Keratinocyte (primary cell): ENCODE data around the gene ATP11A. TPM values are rescaled to one million over a fixed set of nuclear protein-coding genes. Genes with fewer than 3 reads are reported as not detected.
A peak's percentile ranks its signal among the peaks of the same experiment; 100 is the strongest.
"Not testable (repeated sequence)": the region's sequence is repeated elsewhere in the genome, so short reads cannot be mapped to it uniquely, and the experiment has no call there.

ENCODE experiments used
- DNase-seq: peaks from one replicate; pipeline ENCODE4 v3.0.0-alpha.2; 2011; ENCODE audit warnings: low read depth, missing footprints, low spot score
- FAIRE-seq: peaks from 2 replicates; lab custom pipeline; 2011; peaks lifted over from hg19 to GRCh38; lab: Jason Lieb, UNC
- H2AFZ ChIP-seq: 2 replicates; pipeline ENCODE4 v1.6.0; 2012; ENCODE audit warnings: low read length, control low read depth, inconsistent platforms; ENCODE audit not compliant: control insufficient read depth
- H3K27ac ChIP-seq: 2 replicates; pipeline ENCODE4 v1.5.1; 2011; ENCODE audit warnings: low read length; ENCODE audit not compliant: control insufficient read depth, insufficient read depth
- H3K27me3 ChIP-seq: 3 replicates; pipeline ENCODE4 v1.6.0; 2011; ENCODE audit warnings: low read length; ENCODE audit not compliant: control insufficient read depth, insufficient read depth; ENCODE audit errors: extremely low read depth
- H3K36me3 ChIP-seq, 2 experiments: 2 replicates in 1 of 2; 3 replicates in 1 of 2; pipeline ENCODE4 v1.5.1; 2011; ENCODE audit warnings: low read length in 2 of 2, mild to moderate bottlenecking in 1 of 2; ENCODE audit not compliant: control insufficient read depth in 2 of 2, insufficient read depth in 2 of 2; ENCODE audit errors: extremely low read depth in 1 of 2
- H3K4me1 ChIP-seq: 3 replicates; pipeline ENCODE4 v1.5.1; 2011; ENCODE audit warnings: low read length; ENCODE audit not compliant: control insufficient read depth, insufficient read depth; ENCODE audit errors: extremely low read depth
- H3K4me2 ChIP-seq: 3 replicates; pipeline ENCODE4 v1.6.0; 2011; ENCODE audit warnings: low read depth, low read length; ENCODE audit not compliant: control insufficient read depth, insufficient read depth; ENCODE audit errors: extremely low read depth
- H3K4me3 ChIP-seq, 3 experiments: fragments of 200-600 bp in 1 of 3; sonication (generic) in 1 of 3; 2 replicates in 2 of 3; 3 replicates in 1 of 3; pipeline ENCODE4 v1.5.1; 2011 to 2016; ENCODE audit warnings: low read length in 3 of 3, mild to moderate bottlenecking in 3 of 3, control low read depth in 2 of 3, inconsistent platforms in 1 of 3, low read depth in 1 of 3, mixed read lengths in 1 of 3, mixed run types in 1 of 3, moderate library complexity in 1 of 3; ENCODE audit not compliant: control insufficient read depth in 2 of 3, insufficient read depth in 2 of 3; ENCODE audit errors: extremely low read depth in 1 of 3
- H3K79me2 ChIP-seq: 2 replicates; pipeline ENCODE4 v1.6.0; 2012; ENCODE audit warnings: low read length; ENCODE audit not compliant: control insufficient read depth, insufficient read depth
- H3K9ac ChIP-seq: 3 replicates; pipeline ENCODE4 v1.6.0; 2011; ENCODE audit warnings: low read length; ENCODE audit not compliant: control insufficient read depth, insufficient read depth; ENCODE audit errors: extremely low read depth
- H3K9me1 ChIP-seq: 3 replicates; pipeline ENCODE4 v1.6.0; 2011; ENCODE audit warnings: low read length; ENCODE audit not compliant: control insufficient read depth, insufficient read depth; ENCODE audit errors: extremely low read depth
- H3K9me3 ChIP-seq: 2 replicates; pipeline ENCODE4 v1.5.1; 2012; ENCODE audit warnings: low read depth, low read length; ENCODE audit not compliant: control insufficient read depth
- H4K20me1 ChIP-seq: 3 replicates; pipeline ENCODE4 v1.6.0; 2011; ENCODE audit warnings: low read length; ENCODE audit not compliant: control insufficient read depth, insufficient read depth; ENCODE audit errors: extremely low read depth
- EZH2 ChIP-seq: IDR thresholded peaks from one replicate; pipeline ENCODE4 v1.6.1; 2012; ENCODE audit warnings: inconsistent platforms, mild to moderate bottlenecking, low read length, moderate library complexity
- dilution Hi-C: fragments of 300-500 bp; cut with MboI; formaldehyde crosslinking; loops from one replicate; pipeline ENCODE4 v1.7.0; 2020; ENCODE audit warnings: low sequenced_read_pairs; ENCODE audit not compliant: extremely low pct_ligation_motif_present
- polyA plus RNA-seq, 5 experiments: library from polyadenylated mRNA; depleted of rRNA in 3 of 5; stranded (reverse) in 3 of 5; stranded (forward) in 1 of 5; unstranded in 1 of 5; fragments of >200 nt; gene quantifications; 1 replicate in 1 of 5; 2 replicates in 3 of 5; 3 replicates in 1 of 5; pipeline versions ENCODE4 v1.2.1 to v1.2.3, GENCODE V29; 2011 to 2012; ENCODE audit warnings: missing spikeins in 2 of 5, low read depth in 1 of 5, low replicate concordance in 1 of 5
- TF ChIP-seq, protein P1 (sequence below), 3 experiments: IDR thresholded peaks in 1 of 3; conservative IDR thresholded peaks in 1 of 3; optimal IDR thresholded peaks in 1 of 3; 2 replicates in 2 of 3; 3 replicates in 1 of 3; pipeline versions ENCODE3 to v1.5.1; 2011; ENCODE audit warnings: low read length in 3 of 3, mild to moderate bottlenecking in 3 of 3, moderate library complexity in 2 of 3, control low read depth in 1 of 3, inconsistent platforms in 1 of 3; ENCODE audit not compliant: insufficient read depth in 2 of 3; ENCODE audit errors: extremely low read depth in 1 of 3

ATP11A gene
- polyA plus RNA-seq, 1 donor (not counting 4 experiments of a cell fraction or from before 2014, with no cell fraction given), result 4.3 TPM

DNA sequence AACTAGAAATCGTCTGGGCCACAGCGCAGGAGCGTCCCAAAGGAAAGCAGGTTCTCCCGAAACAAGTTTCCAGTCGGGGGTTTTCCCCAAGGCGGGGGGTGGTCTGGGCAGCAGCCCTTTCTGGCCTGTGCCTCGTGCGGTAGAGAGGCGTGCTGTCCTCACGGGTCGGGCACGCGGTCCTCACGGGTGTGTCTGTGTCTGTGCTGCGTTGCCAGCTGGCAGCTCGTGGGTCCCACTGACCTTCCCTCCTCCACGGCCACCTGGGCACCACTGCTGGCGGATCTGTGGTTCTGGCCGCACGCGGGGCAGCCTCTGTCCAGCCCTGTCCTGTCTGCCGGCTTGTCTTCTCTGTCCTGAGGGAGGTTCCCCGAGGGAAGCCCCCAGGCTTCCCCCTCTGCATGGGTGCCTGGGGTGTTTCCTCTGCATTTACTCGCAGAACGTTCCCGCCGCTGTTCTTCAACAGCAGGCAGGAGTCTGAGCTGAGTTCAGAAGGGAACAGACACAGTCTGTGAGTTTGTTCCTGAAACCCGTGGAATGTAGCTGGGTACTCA, 181.0 kb downstream of the ATP11A start:
- no peak overlapping the region for H3K27ac ChIP-seq
- TF ChIP-seq, protein P1, sequence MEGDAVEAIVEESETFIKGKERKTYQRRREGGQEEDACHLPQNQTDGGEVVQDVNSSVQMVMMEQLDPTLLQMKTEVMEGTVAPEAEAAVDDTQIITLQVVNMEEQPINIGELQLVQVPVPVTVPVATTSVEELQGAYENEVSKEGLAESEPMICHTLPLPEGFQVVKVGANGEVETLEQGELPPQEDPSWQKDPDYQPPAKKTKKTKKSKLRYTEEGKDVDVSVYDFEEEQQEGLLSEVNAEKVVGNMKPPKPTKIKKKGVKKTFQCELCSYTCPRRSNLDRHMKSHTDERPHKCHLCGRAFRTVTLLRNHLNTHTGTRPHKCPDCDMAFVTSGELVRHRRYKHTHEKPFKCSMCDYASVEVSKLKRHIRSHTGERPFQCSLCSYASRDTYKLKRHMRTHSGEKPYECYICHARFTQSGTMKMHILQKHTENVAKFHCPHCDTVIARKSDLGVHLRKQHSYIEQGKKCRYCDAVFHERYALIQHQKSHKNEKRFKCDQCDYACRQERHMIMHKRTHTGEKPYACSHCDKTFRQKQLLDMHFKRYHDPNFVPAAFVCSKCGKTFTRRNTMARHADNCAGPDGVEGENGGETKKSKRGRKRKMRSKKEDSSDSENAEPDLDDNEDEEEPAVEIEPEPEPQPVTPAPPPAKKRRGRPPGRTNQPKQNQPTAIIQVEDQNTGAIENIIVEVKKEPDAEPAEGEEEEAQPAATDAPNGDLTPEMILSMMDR (optimal IDR thresholded peaks at IDR 0.05 in 1 of 3, IDR thresholded peaks at IDR 0.05 in 1 of 3, conservative IDR thresholded peaks at IDR 0.05 in 1 of 3; ENCODE audit: extremely low read depth in 1 of 3, insufficient read depth in 2 of 3, low read length in 3 of 3), result no peak
- TF ChIP-seq EZH2, result no peak
- H3K9me3 ChIP-seq, result no peaks in the 10 kb centered on the region
- H3K79me2 ChIP-seq, result no peaks in the 10 kb centered on the region
- DNase-seq (no peak), FAIRE-seq (no peak)
- H3K9ac ChIP-seq, result no peak overlapping the region
- no peaks in the 10 kb centered on the region for H4K20me1 ChIP-seq
- H3K36me3 ChIP-seq, result peaks cover 5 to 11% of the 10 kb centered on the region in 2 experiments
- no peaks in the 10 kb centered on the region for H3K27me3 ChIP-seq
- H3K4me1 ChIP-seq, result no peaks in the 10 kb centered on the region
- no peaks in the 10 kb centered on the region for H3K9me1 ChIP-seq
- H2AFZ ChIP-seq, result no peak overlapping the region
- dilution Hi-C loops, result no loop called here
- H3K4me2 ChIP-seq, result no peak overlapping the region
- no peak overlapping the region for H3K4me3 ChIP-seq

DNA sequence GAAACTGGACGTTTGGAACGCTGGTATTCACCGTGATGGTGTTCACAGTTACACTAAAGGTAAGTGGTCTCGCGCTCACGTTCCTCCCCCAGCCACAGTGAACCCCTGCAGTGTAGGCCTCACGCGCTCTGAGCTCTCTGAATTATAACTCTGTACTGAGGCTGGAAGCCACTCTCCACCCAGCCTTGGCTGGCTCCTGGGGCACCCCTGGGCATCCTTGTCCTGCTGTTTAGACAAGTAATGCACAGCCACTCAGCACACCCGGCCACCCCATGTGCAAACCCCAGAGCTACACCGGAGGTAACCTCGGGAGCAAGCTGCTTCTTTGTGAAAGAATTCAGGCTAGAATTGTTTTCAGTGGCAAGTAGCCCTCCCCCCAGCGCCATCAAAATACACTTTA, 181.9 kb downstream of the ATP11A start:
- Histone ChIP-seq H3K79me2 (no peaks in the 10 kb centered on the region), H3K27ac (no peak overlapping the region), H4K20me1 (no peaks in the 10 kb centered on the region), H3K4me1 (no peaks in the 10 kb centered on the region), H3K27me3 (no peaks in the 10 kb centered on the region), H3K36me3 (peaks cover 0 to 7% of the 10 kb centered on the region in 2 experiments), H3K4me3 (no peak overlapping the region), H3K9me3 (no peaks in the 10 kb centered on the region), H3K9ac (no peak overlapping the region), H3K9me1 (no peaks in the 10 kb centered on the region), H2AFZ (no peak overlapping the region), H3K4me2 (no peak overlapping the region)
- dilution Hi-C loops, result no loop called here
- FAIRE-seq (no peak), DNase-seq (no peak)
- TF ChIP-seq EZH2, result no peak
- TF ChIP-seq, protein P1 (optimal IDR thresholded peaks at IDR 0.05 in 1 of 3, IDR thresholded peaks at IDR 0.05 in 1 of 3, conservative IDR thresholded peaks at IDR 0.05 in 1 of 3; ENCODE audit: extremely low read depth in 1 of 3, insufficient read depth in 2 of 3, low read length in 3 of 3), result no peak

DNA sequence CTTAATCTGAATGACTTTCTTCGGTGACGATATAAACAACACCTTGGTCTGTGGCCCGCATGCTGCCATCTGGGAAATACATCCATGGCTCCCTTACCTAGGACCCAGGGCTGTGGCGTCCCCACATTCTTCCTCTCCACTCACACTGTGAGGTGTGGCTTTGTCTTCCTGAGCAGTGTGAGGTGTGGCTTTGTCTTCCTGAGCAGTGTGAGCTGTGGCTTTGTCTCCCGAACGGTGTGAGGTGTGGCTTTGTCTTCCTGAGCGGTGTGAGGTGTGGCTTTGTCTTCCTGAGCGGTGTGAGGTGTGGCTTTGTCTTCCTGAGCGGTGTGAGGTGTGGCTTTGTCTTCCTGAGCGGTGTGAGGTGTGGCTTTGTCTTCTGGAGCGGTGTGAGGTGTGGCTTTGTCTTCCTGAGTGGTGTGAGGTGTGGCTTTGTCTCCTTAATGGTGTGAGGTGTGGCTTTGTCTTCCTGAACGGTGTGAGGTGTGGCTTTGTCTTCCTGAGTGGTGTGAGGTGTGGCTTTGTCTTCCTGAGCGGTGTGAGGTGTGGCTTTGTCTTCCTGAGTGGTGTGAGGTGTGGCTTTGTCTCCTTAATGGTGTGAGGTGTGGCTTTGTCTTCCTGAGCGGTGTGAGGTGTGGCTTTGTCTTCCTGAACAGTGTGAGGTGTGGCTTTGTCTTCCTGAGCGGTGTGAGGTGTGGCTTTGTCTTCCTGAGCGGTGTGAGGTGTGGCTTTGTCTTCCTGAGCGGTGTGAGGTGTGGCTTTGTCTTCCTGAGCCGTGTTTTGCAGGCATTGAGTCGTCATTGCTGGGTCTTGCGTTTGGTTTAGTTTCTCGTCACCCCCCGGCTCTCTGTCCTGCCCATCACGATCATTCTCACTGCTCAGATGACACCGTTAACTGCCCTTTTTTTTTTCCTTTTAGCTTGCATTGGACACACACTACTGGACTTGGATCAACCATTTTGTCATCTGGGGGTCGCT, 183.1 kb downstream of the ATP11A start:
- H3K4me1 ChIP-seq, H4K20me1 ChIP-seq, H3K9me3 ChIP-seq, dilution Hi-C loops, H3K4me3 ChIP-seq, H3K9me1 ChIP-seq, H3K9ac ChIP-seq, H3K27me3 ChIP-seq, H3K79me2 ChIP-seq, H3K4me2 ChIP-seq, H3K36me3 ChIP-seq, H2AFZ ChIP-seq: not testable (repeated sequence)
- FAIRE-seq, result peak; percentile 91
- H3K27ac ChIP-seq, result peak overlapping the region; percentile 69
- DNase-seq, result peak; percentile 92
